Kidney (tissue), 14 donors: ENCODE results near the gene DTWD1. TPM values are rescaled to one million over a fixed set of nuclear protein-coding genes. Genes with fewer than 3 reads are reported as not detected.
"Not testable (repeated sequence)": the region's sequence is repeated elsewhere in the genome, so short reads cannot be mapped to it uniquely, and the experiment has no call there.

Source experiments
- DNase-seq, 5 donors: peaks; one replicate each; pipeline ENCODE4 v3.0.0-alpha.2; 2013 to 2020
- FAIRE-seq: peaks from 2 replicates; lab custom pipeline; 2012; peaks lifted over from hg19 to GRCh38; lab: Jason Lieb, UNC
- H3K27ac ChIP-seq, 2 donors: one replicate each; pipeline ENCODE4 v1.7.0; 2013; ENCODE audit warnings: low read depth in 2 of 2, low read length in 2 of 2, inconsistent platforms in 1 of 2
- H3K27me3 ChIP-seq: one replicate; pipeline ENCODE4 v1.7.1; 2013; ENCODE audit warnings: low read length, inconsistent platforms; ENCODE audit not compliant: control insufficient read depth, insufficient read depth
- H3K36me3 ChIP-seq, 3 donors: one replicate each; pipeline versions ENCODE4 v1.7.0 to v1.7.1; 2013; ENCODE audit warnings: low read length in 3 of 3, control low read depth in 1 of 3, inconsistent platforms in 1 of 3; ENCODE audit not compliant: insufficient read depth in 3 of 3, control insufficient read depth in 2 of 3
- H3K4me1 ChIP-seq, 3 donors: one replicate each; pipeline versions ENCODE4 v1.7.0 to v1.7.1; 2013; ENCODE audit warnings: low read length in 3 of 3, inconsistent platforms in 1 of 3, low read depth in 1 of 3; ENCODE audit not compliant: control insufficient read depth in 2 of 3, insufficient read depth in 2 of 3
- H3K4me3 ChIP-seq, 3 donors: one replicate each; pipeline versions ENCODE4 v1.7.0 to v1.8.1; 2013; ENCODE audit warnings: low read length in 3 of 3, control low read depth in 1 of 3, inconsistent platforms in 1 of 3
- H3K9ac ChIP-seq, 3 donors: one replicate each; pipeline versions ENCODE4 v1.7.0 to v1.7.1; 2013; ENCODE audit warnings: low read length in 3 of 3, control low read depth in 1 of 3, inconsistent platforms in 1 of 3
- H3K9me3 ChIP-seq, 3 donors: one replicate each; pipeline versions ENCODE4 v1.7.0 to v1.7.1; 2013; ENCODE audit warnings: low read length in 3 of 3, control low read depth in 1 of 3, inconsistent platforms in 1 of 3; ENCODE audit not compliant: control insufficient read depth in 2 of 3, insufficient read depth in 1 of 3
- intact Hi-C: fragments of 100-400 bp; cut with DNase I; formaldehyde crosslinking; loops from one replicate; pipeline ENCODE4 v1.11.1; 2022
- polyA plus RNA-seq: library from polyadenylated mRNA; stranded (reverse); fragments of 350-450 nt; fragmentation: Illumina TruSeq; extraction: RNeasy Lipid Tissue Mini Kit (QIAGEN cat#74804); gene quantifications from one replicate; pipeline ENCODE4 v1.2.3, GENCODE V29; 2014; ENCODE audit warnings: low read depth, low replicate concordance; ENCODE audit not compliant: insufficient read depth
- total RNA-seq: library from RNA; stranded (reverse); fragmentation: NEBNext Ultra II Directional; extraction: Animal tissue kit (Norgen Biotek cat#: 25700); gene quantifications from one replicate; pipeline ENCODE4 v1.2.1, GENCODE V29; 2021
- TF ChIP-seq, protein P1 (sequence below): IDR thresholded peaks from 3 replicates; pipeline ENCODE4 v1.5.1; 2012; ENCODE audit warnings: mild to moderate bottlenecking, moderate library complexity, borderline replicate concordance; ENCODE audit not compliant: insufficient read depth; ENCODE audit errors: extremely low read depth
- donor health status: control.
- donor health status: control.
- donor health status: control.
- donor health status: control.
- donor health status: control.
- donor health status: DM: yes; HTN: yes; CAD: no.
- donor health status: Normal renal cell carcinoma (clear cell type).

DTWD1 gene
- total and polyA plus RNA-seq, 2 donors from 2014 or later, result 15.7 to 29.0 TPM

DNA sequence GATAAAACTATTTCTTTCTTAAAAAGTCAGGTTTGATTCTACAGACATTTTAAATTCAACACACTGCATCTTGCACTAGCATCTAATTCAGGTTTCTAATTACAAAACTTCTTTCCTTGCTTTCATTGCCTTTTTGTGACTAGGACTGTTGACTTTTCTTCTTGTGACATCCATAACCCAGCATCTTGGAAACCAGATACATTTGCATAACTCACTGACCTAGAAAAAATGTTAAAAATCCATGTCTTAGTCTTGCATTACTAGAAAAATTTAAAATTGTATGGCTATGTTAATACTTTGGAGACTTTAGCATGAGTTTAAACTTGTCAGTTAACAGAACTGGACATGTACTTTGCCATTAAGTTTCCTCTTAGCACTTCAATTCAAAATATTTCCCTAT is 72.7 kb downstream of the DTWD1 start:
- TF ChIP-seq, protein P1, sequence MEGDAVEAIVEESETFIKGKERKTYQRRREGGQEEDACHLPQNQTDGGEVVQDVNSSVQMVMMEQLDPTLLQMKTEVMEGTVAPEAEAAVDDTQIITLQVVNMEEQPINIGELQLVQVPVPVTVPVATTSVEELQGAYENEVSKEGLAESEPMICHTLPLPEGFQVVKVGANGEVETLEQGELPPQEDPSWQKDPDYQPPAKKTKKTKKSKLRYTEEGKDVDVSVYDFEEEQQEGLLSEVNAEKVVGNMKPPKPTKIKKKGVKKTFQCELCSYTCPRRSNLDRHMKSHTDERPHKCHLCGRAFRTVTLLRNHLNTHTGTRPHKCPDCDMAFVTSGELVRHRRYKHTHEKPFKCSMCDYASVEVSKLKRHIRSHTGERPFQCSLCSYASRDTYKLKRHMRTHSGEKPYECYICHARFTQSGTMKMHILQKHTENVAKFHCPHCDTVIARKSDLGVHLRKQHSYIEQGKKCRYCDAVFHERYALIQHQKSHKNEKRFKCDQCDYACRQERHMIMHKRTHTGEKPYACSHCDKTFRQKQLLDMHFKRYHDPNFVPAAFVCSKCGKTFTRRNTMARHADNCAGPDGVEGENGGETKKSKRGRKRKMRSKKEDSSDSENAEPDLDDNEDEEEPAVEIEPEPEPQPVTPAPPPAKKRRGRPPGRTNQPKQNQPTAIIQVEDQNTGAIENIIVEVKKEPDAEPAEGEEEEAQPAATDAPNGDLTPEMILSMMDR, result no peak
- Histone ChIP-seq H3K9ac (no peak overlapping the region), H3K4me1 (no peaks in the 10 kb centered on the region), H3K27ac (no peak overlapping the region), H3K36me3 (no peaks in the 10 kb centered on the region), H3K9me3 (no peaks in the 10 kb centered on the region), H3K4me3 (no peak overlapping the region), H3K27me3 (no peaks in the 10 kb centered on the region)
- intact Hi-C loops, result no loop called here
- DNase-seq, result no peak
- no peak for FAIRE-seq

DNA sequence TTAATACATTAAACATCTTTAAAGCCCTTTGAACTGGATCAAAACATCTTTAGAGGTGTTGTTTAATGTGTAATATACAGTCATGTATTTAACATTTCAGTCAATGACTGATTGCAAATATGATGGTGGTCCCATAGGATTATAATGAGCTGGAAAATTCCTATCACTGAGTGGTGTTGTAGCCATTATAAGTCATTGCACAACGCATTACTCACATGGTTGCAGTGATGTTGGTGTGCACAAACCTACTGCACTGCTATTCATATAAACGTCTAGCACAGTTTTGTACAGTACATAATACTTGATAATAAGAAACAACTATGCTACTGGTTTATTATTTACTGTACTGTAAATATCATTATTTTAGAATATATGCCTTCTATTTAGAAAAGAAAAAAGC is 75.6 kb downstream of the DTWD1 start:
- FAIRE-seq (no peak), DNase-seq (no peak)
- no peaks in the 10 kb centered on the region for H3K4me1 ChIP-seq
- no peak overlapping the region for H3K4me3 ChIP-seq
- H3K36me3 ChIP-seq, result no peaks in the 10 kb centered on the region
- H3K9ac ChIP-seq, result no peak overlapping the region
- TF ChIP-seq, protein P1, result no peak
- no peak overlapping the region for H3K27ac ChIP-seq
- no peaks in the 10 kb centered on the region for H3K27me3 ChIP-seq
- intact Hi-C loops, result no loop called here
- no peaks in the 10 kb centered on the region for H3K9me3 ChIP-seq

DNA sequence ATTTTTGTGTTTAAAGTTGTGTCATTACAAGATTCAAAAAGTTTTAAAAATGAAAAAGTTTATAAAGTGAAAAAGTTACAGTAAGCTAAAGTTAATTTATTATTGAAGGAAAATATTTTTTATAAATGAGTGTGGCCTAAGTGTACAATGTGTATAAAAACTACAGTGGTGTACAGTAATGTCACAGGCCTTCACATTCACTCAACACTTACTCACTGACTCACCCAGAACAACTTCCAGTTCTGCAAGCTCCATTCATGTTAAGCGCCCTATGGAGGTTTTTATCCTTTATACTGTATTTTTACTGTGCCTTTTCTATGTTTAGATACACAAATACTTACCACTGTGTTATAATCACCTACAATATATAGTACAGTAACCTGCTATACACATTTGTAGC is 76.3 kb downstream of the DTWD1 start:
- H3K9me3 ChIP-seq, result no peaks in the 10 kb centered on the region
- no peaks in the 10 kb centered on the region for H3K27me3 ChIP-seq
- no peak overlapping the region for H3K9ac ChIP-seq
- no peak overlapping the region for H3K27ac ChIP-seq
- H3K4me3 ChIP-seq, result no peak overlapping the region
- DNase-seq, result no peak
- H3K36me3 ChIP-seq, result no peaks in the 10 kb centered on the region
- intact Hi-C loops, result no loop called here
- TF ChIP-seq, protein P1, result no peak
- FAIRE-seq, result peak; percentile 58
- no peaks in the 10 kb centered on the region for H3K4me1 ChIP-seq

DNA sequence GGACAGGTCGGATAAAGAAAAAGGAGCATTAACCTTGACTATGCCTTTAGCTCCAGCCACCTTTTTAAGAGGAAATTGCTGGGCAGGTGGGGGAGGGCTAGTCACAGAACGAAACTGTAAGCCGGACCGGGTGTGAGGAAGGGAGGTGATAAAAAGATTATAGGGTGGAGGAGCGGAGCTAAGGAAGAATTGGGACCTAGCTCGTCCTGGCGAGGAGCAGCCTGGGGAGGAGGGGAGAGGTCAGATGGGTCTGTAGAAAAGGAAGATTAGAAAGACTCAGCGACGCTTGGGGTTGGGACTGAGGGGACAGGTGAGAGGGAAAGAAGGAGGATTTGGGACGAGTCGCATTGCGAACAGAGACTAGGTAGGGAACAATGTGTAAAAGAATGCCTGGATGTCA is 82.1 kb downstream of the DTWD1 start:
- H3K4me1 ChIP-seq, H3K9ac ChIP-seq, H3K27ac ChIP-seq, H3K27me3 ChIP-seq, H3K4me3 ChIP-seq, FAIRE-seq, H3K36me3 ChIP-seq, H3K9me3 ChIP-seq, DNase-seq, intact Hi-C loops: not testable (repeated sequence)

Other genes with a start within 250 kb of the DTWD1 start
- 23.8 TPM for gene FGF7, start 197.8 kb upstream of the DTWD1 start, total RNA-seq
- gene FGF7, start 197.8 kb upstream of the DTWD1 start, polyA plus RNA-seq, result 3.8 TPM
- 11.7 TPM for gene FAM227B, start 230 bp upstream of the DTWD1 start, total RNA-seq
- 12.2 TPM for gene FAM227B, start 230 bp upstream of the DTWD1 start, polyA plus RNA-seq